ENCODE results near the gene GALNT14.
"Not testable (repeated sequence)": the region's sequence is repeated elsewhere in the genome, so short reads cannot be mapped to it uniquely, and the experiment has no call there.

The GALNT14 gene

DNA sequence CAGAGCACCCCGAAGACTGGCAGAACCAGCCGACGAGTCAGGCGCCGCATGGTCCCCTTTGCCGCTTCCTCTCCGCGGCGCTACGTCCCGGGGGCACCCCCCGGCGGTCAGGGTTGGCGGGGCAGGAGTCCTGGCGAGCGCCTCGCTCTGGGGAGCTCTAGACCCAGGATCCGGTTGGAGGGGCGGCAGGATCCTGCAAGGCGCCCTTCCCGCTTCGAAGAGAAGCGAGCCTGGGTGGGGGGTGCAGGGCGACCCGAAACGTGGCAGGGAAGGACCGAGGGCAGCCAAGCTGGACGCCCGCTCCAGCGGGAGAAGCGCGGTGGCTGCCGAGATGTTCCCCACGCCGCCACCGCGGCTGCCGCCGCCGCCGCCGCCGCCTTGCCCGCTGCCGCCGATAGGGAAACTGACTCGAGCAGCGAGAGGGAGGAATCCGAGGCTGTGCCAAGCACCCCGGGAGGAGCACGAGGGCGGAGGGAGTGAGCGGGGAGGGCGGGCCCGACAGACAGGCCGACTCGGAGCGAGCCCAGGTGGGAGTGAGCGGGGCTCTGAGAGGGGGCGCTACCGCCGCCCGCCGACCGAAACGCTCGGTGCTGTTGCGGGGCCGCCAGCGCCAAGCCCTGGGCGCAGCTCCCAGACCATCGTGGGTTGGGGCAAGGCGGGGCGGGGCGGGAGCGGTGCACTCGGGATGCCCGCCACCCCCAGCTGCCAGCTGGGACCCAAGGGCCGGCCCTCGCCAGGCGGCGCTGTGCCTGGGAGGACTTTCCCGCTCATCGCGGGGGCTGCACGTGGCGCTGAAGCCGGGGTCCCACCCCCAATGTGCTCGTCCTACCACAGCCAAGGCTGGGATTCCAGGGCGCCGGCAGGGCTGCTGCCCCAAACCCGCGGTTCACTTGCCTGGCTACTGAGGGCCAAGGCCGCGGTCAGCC is at the start of gene GALNT14:
TSS of gene GALNT14 (minus strand) at position 404 of the 926 bp plus-strand sequence. CDS start at position 50, 354 bp downstream.
- H3K27ac ChIP-seq, result peak within 1 kb of the TSS; percentile 56
- POLR2A ChIA-PET (ENCODE audit: low non-redundant PET), result interaction anchor here (0.5 kb wide), 1 partner anchor 399 kb away, joined by 3 read pairs; no protein-coding TSS in a partner anchor
- TF ChIP-seq, protein P1, sequence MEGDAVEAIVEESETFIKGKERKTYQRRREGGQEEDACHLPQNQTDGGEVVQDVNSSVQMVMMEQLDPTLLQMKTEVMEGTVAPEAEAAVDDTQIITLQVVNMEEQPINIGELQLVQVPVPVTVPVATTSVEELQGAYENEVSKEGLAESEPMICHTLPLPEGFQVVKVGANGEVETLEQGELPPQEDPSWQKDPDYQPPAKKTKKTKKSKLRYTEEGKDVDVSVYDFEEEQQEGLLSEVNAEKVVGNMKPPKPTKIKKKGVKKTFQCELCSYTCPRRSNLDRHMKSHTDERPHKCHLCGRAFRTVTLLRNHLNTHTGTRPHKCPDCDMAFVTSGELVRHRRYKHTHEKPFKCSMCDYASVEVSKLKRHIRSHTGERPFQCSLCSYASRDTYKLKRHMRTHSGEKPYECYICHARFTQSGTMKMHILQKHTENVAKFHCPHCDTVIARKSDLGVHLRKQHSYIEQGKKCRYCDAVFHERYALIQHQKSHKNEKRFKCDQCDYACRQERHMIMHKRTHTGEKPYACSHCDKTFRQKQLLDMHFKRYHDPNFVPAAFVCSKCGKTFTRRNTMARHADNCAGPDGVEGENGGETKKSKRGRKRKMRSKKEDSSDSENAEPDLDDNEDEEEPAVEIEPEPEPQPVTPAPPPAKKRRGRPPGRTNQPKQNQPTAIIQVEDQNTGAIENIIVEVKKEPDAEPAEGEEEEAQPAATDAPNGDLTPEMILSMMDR (conservative IDR thresholded peaks at IDR 0.05; ENCODE audit: low read depth), result peak; percentile 56
- peak; percentile 85 for DNase-seq (ENCODE audit: low spot score)
- CTCF ChIA-PET, result interaction anchor here (0.6 to 1.1 kb wide), 8 partner anchors 12 to 195 kb away, joined by 3 to 6 read pairs (median 3); no protein-coding TSS in a partner anchor

DNA sequence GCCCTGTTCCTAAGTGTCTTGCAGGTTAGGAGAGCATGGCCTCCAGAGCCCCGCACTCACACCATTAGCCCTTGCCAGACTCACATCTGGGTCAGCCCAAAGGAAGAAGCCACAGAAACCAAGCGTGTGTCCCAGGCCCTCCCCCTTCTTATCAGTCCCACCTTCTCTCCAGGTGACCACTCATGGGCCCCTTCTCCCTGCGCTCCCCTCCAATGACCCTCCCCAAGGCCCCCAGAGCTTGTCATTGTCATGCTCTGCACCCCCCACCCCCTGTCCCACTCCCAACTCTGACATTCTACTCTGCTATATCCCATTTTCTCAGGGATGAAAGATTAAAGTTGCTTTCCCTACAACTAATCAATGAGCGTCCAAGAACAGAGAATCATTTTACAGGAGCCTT is 48.9 kb upstream of the GALNT14 start:
- TF ChIP-seq, protein P1 (conservative IDR thresholded peaks at IDR 0.05; ENCODE audit: low read depth), result no peak
- H3K27ac ChIP-seq, result no peak overlapping the region
- ChIA-PET CTCF (interaction anchor here (0.6 kb wide), 1 partner anchor 43 kb away, joined by 3 read pairs; no protein-coding TSS in a partner anchor), POLR2A (ENCODE audit: low non-redundant PET) (no interaction called here)
- no peak for DNase-seq (ENCODE audit: low spot score)

DNA sequence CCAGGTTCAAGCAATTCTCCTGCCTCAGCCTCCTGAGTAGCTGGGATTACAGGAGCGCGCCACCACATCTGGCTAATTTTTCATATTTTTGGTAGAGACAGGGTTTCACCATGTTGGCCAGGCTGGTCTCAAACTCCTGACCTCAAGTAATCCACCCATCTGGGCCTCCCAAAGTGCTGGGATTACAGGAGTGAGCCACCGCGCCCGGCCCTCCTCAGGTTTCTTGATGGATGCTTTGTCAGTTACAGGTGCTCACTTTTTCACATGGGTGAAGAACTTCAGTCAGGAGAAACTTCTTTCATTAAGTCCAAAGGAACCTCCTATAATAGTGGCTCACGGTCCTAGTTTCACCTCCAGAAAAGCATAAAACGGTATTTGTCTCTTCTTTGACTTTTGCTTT is 45.7 kb upstream of the GALNT14 start:
- H3K27ac ChIP-seq; CTCF ChIA-PET; POLR2A ChIA-PET (ENCODE audit: low non-redundant PET); DNase-seq (ENCODE audit: low spot score): not testable (repeated sequence)

DNA sequence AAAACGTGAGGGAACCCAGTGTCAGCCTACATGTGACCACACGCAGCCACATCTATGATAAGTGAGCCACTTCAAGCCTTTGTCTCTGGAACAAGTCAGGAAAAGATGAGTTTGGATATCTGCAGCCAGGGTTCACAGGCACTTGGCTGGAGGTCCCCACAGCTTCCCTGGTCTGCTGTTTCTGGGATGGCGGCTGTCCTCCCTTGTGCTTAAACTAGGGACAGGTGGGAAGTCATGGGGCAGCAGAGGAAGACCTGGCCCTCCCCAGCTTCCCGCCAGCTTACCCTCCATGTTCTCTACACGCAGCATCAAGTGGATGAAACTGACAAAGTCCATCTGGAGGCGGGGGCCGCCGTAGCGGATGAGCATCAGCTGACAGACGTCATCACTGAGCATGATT is 38.5 kb upstream of the GALNT14 start:
- POLR2A ChIA-PET (ENCODE audit: low non-redundant PET), result no interaction called here
- H3K27ac ChIP-seq, result no peak overlapping the region
- TF ChIP-seq, protein P1 (conservative IDR thresholded peaks at IDR 0.05; ENCODE audit: low read depth), result no peak
- DNase-seq (ENCODE audit: low spot score), result no peak
- CTCF ChIA-PET, result no interaction called here

DNA sequence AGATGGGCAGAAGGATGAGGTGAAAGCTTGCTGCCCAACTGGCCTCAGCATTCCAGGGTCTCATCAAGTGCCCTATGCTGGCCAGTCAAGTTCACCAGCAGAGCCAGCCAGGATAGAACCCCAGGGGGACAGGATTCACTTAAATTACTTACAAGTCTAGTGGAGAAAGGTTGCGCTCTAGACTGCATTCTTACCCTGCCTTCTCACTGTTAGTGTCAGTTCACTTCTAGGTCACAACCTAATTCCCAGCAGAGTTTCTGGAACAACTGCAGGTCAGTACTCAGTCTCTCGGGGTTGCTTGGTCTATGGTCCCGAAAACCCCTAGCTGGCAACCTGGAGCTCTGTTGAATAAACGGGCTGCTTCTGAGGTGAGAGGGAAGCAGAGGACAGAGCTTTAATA is 32.9 kb upstream of the GALNT14 start:
- POLR2A ChIA-PET (ENCODE audit: low non-redundant PET), result no interaction called here
- H3K27ac ChIP-seq, result no peak overlapping the region
- TF ChIP-seq, protein P1 (conservative IDR thresholded peaks at IDR 0.05; ENCODE audit: low read depth), result no peak
- no peak for DNase-seq (ENCODE audit: low spot score)
- CTCF ChIA-PET, result interaction anchor here (0.6 to 2.0 kb wide), 2 partner anchors 41 to 163 kb away, joined by 3 to 12 read pairs; no protein-coding TSS in a partner anchor

DNA sequence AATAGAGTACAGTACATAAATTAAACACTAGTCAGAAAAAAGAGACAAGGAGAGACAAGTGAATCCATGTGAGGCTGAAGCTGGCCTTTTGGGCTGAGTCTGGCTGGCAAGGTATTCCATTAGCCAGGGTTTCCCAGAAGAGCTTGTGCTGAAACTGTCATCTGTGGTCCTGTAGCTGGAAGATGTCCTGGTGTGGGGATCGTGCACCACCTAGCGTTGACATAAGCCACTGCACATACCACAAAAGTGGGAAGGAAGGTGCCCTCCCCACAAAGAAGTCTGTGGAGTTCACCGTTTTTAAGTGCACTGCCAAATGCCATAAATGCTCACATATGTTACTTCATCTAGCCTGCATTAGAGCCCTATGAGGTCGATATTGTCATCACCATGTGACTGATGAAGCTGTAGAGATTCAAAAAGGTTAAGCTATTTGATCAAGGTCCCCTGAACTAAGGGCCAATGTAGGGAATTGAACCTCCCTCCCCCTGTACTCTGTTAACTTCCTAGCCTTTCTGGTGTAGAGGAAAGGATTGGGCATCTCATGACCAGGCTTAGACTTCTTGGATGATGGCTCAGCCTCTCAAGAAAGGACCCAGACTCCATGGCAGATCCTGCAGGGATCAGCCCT is 31.9 kb upstream of the GALNT14 start:
- ChIA-PET POLR2A (ENCODE audit: low non-redundant PET) (interaction anchor here (0.5 kb wide), 1 partner anchor 1259 kb away, joined by 3 read pairs; no protein-coding TSS in a partner anchor), CTCF (interaction anchor here (0.6 to 2.4 kb wide), 25 partner anchors 8 to 463 kb away, joined by 3 to 19 read pairs (median 3); partner anchors contain the start of gene GALNT14)

More for the DNA sequence above, 31.9 kb upstream of the GALNT14 start:
- no peak overlapping the region for H3K27ac ChIP-seq
- peak; percentile 81 for DNase-seq (ENCODE audit: low spot score)
- TF ChIP-seq, protein P1 (conservative IDR thresholded peaks at IDR 0.05; ENCODE audit: low read depth), result peak; percentile 87

Data from RWPE1 (cell line).